Stimulated activated CD4-positive, alpha-beta T cell treated with anti-CD3 and anti-CD28 coated beads, Interleukin-2, amount 100 ng/mL, for 4 hours (primary cell): ENCODE results near the gene VPREB3.

Experiments used
- DNase-seq: peaks from one replicate; pipeline ENCODE4 v3.0.0-alpha.2; 2020; ENCODE audit warnings: low read depth

VPREB3 gene

GRCh38 chr22:23754220-23754919, at the start of gene VPREB3:
VPREB3 (minus strand) TSS chr22:23754425; CDS start chr22:23754363, 62 bp downstream.
- no peak for DNase-seq

DNA sequence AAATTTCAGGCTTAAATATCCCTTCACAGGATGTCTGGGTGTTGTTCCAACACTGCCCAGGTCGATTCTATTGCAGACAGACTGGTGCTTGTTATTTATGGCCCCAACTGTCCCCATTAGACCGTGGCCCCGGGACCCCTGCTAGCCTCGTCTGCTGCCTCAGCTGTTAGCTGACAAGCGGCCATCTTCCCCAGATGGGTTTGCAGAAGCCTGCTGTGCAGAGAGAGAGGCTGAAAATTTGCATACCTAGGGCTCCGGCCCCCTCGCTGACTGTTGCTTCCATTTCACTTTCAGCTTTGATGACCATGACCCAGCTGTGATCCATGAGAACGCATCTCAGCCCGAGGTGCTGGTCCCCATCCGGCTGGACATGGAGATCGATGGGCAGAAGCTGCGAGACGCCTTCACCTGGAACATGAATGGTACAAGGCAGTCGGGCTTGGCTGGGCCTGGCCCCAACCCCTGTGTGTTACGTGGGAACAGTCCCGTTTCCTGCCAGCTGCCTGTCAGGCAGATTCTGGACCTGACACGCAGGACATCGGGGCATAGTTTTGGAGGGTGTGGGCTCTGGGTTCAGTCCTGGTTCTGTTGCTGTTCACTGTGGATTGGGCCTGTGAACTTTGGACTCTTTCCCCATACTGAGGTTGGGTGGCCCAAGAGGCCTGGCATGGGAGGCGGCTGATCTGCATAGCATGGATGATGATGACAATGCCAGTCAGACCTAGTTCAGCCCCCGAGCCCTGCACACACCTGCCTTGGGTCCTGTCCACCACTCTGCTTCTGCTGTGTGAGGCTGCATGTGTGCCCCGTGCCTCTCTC, 49.0 kb upstream of the VPREB3 start:
- DNase-seq = no peak

- no peak for DNase-seq
Observed at GRCh38 chr22:23801886-23802377, 47.7 kb upstream of the VPREB3 start.

DNA sequence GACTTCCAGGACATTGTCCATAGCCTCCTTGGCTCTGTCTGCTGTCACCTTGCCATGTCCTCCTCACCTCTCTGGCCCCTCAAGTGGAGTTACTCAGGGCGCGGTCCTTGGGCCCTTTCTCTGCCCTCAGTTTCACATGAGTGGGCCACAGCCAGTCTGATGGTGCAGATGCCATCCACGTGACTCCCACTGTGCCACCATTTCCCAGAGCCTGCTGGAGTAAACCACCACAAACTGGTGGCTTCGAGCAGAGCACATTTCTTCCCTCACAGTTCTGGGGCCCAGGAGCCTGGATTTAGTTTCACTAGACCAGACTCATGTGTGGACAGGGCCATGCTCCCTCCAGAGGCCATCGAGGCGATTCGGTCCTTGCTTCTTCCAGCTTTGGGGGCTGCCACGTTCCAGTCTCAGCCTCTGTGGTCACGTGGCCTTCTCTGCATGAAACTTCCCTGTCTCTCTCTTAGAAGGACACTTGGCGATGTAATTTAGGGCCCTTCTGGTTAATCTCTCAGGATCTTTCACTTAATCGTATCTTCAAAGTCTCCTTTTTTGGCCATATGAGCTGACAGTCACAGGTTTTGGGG, 47.1 kb upstream of the VPREB3 start:
- DNase-seq = no peak

GRCh38 chr22:23800297-23801237, 46.3 kb upstream of the VPREB3 start:
- DNase-seq = no peak

DNA sequence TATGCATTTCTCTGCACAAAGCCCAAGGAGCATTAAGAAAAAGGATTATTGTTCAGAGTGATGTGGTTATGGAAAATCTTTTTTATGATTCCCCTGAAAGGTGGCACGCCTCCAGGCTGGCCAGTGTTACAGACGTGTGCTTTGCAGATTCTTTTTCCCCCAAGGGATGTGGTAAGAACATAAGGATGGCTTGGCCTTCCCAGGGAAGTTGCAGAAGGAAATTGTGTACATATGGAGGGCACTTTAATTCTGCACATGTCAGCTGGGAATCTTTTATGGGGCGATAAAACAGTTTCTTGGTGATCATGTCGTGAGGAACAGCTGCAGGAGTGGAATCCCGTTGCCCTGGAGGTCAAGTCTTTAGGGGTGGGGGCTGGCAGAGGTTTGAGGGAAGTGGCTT, 42.2 kb upstream of the VPREB3 start:
- DNase-seq = no peak

DNA sequence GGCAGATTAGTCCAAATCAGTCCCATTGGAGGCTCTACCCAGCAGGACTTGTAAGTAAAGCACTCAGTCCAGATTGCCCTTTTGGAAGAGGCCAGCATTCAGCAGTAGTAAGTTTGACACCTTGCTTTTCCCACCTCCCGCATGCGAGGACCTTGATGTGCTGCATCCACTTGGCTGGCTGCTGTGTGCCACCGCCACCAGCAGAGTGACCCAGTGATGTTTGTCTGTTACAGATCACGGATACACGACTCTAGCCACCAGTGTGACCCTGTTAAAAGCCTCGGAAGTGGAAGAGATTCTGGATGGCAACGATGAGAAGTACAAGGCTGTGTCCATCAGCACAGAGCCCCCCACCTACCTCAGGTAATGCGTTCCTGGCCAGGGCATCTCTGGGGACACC, 39.1 kb upstream of the VPREB3 start:
- DNase-seq = no peak

GRCh38 chr22:23791738-23792645, 37.8 kb upstream of the VPREB3 start:
- no peak for DNase-seq

- no peak for DNase-seq
Observed at GRCh38 chr22:23790819-23791737, 36.9 kb upstream of the VPREB3 start.

- no peak for DNase-seq
Observed at GRCh38 chr22:23789638-23790037, 35.4 kb upstream of the VPREB3 start.

DNA sequence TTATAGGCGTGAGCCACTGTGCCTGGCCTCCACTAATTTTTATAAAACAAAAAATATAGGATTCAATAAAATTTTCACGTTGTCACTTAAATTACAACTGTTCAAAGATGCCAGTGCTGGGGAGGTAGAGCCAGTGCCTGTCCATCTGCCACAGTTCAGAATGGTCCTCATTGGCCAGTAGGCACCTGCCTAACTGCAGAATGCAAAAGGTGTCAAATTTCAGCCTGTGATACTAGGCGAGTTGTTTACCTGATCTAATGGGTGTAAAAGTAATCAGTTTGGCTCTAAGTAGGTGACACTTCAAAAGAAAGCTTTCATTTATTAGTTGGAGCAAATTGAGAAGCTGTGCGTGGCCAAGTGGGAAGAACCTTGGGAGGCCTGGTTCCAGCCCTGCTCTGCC, 34.9 kb upstream of the VPREB3 start:
- no peak for DNase-seq

GRCh38 chr22:23787910-23788309, 33.7 kb upstream of the VPREB3 start:
- no peak for DNase-seq

DNA sequence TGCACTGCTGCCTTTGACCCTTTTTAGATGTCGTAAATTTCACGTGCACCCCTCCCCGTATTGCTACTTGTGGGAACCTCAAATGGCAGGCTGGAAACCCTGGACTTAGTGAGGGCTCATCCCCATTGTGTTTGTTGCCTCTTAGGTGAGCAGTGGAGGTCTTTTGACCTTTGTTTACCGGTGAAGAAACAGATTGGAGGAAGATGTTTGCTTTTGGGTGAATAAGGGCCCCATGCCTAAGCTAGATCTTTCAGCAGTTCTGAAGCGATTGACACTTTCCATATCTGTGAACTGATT, 33.3 kb upstream of the VPREB3 start:
- DNase-seq = no peak

DNA sequence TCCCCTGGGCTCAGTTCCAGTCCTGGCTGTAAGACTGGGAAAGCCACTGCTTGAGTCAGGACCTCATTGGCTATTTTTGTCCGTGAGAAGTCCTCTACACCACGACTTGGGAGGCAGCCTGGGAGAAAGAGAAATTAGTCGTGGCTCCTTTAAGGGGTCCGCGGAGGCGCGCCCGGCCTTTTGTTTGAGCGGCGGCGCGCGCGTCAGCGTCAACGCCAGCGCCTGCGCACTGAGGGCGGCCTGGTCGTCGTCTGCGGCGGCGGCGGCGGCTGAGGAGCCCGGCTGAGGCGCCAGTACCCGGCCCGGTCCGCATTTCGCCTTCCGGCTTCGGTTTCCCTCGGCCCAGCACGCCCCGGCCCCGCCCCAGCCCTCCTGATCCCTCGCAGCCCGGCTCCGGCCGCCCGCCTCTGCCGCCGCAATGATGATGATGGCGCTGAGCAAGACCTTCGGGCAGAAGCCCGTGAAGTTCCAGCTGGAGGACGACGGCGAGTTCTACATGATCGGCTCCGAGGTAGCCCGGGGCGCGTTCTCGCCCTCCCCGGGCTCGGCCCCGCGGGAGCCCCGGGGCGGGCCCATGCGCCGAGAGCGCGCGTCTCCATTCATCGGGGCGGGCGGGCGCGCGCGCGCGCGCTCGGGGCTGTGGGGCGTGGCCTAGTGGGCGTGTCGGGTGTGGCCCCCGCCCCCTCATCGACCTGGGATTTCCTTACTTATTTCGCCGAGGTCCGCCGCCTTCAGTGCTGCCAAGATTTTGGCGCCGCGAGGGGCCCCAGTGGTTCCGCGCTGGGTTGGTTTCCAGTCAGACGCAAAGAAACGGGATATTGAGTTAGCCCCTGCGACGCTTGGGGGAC, 32.8 kb upstream of the VPREB3 start, which contains the start of gene SMARCB1:
Gene SMARCB1 (plus strand): TSS at position 215 of the 848 bp plus-strand sequence. CDS start 204 bp downstream, at position 419.
- peak; percentile 85 for DNase-seq

DNA sequence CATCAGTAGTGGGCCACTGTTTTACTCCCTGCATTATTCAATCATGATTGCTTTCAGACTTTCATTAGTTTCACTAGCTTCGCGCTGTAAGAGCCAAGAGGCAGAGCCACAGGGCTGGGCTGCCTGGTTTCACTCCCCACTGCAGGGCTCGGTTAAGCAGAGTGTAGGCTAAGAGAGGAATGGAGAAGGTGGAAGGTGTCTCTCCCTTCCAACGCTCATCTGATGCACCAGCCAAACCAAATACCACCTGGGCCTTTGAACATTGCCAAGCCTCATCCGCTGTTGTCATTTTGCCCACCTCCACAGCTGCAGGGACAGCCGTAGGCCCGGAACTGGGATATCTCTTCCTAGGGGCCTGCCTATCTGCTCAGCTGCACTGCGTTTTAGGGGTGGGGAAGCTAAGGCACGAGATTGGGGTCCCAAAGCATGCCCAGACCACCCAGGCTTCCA, 32.1 kb upstream of the VPREB3 start:
- DNase-seq = no peak

DNA sequence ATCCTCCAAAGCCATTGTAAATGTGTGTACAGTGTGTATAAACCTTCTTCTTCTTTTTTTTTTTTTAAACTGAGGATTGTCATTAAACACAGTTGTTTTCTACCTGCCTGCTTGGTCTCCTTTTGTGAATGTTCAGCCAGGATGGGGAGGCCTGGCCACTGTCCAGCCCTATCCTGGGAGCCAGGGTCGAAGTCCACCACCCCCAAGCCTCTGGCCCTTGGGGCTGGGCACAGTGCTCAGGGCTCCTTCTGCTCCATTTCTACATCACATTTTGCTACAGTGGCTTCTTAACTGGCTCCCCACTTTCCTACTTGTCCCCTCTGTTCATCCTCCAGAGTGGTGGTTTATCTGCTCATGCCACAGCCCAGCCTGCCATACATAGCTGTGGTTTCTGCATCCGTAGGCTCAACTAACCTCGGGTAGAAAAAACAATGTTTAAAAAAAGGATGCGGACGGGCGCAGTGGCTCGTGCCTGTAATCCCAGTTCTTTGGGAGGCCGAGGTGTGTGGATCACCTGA, 30.0 kb upstream of the VPREB3 start:
- no peak for DNase-seq

DNA sequence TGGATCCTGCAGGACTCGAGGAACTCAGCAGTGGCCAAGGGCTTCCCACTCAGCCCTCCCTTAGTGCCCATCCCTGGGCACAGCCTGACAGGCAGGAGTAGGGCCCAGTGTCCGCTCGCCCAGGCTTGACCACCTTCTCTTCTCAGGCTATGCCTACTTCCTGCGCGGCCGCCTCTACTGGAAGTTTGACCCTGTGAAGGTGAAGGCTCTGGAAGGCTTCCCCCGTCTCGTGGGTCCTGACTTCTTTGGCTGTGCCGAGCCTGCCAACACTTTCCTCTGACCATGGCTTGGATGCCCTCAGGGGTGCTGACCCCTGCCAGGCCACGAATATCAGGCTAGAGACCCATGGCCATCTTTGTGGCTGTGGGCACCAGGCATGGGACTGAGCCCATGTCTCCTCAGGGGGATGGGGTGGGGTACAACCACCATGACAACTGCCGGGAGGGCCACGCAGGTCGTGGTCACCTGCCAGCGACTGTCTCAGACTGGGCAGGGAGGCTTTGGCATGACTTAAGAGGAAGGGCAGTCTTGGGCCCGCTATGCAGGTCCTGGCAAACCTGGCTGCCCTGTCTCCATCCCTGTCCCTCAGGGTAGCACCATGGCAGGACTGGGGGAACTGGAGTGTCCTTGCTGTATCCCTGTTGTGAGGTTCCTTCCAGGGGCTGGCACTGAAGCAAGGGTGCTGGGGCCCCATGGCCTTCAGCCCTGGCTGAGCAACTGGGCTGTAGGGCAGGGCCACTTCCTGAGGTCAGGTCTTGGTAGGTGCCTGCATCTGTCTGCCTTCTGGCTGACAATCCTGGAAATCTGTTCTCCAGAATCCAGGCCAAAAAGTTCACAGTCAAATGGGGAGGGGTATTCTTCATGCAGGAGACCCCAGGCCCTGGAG, 29.3 kb upstream of the VPREB3 start:
- no peak for DNase-seq
